ENCODE data around the gene KLHL34.

KLHL34 gene

DNA sequence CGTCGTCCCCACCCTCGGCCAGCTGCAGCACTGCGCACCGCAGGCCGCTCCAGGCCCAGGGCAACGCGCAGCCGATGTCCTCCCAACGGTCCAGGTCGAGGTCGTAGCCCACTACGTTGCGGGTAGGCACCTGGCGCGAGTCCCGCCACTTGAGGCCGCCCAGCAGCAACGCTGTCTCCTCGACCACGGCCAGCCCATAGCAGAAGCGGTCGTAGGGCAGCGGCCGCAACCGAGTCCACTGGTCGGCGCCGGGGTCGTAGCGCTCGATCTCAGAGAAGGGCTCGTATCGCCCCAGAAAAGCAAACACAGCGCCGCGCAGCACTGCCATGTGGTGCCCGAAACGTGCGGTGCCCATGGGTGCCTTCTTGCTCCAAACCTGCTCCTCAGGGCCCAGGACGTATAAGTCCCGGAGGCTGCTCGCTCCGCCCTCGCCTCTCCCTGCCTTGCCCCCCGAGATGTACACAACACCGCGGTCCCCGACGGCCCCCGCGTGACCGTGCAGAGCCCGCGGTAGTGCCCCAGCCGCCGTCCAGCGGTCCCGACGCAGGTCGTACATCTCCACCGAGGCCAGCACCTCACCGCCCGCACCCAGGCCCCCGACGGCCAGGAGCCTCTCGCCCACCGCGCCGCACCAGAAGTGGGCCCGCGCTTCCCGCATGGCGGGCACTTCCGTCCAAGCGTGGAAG, 2.1 kb downstream of the KLHL34 start:
- DNase-seq (ENCODE audit: low read depth): no peak

DNA sequence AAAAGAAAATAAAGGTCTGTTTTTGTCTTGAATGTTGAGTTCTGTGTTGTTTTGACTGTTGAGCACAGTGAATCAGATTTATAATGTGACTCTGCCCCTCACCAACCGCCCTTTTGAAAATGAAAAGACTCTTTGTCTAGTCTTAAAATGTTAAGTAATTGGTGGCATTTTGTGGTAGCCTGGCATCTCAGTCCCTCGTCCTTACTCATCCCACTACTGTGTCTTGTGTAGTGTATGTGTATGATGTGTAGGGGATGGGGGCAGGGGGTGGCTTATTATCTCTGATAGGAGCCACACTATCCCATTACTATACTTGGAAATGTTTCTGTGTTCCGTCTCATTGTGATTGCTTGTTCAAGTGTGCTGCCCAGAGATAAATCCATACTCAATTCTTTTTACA, 12.2 kb downstream of the KLHL34 start:
- no peak for DNase-seq (ENCODE audit: low read depth)

DNA sequence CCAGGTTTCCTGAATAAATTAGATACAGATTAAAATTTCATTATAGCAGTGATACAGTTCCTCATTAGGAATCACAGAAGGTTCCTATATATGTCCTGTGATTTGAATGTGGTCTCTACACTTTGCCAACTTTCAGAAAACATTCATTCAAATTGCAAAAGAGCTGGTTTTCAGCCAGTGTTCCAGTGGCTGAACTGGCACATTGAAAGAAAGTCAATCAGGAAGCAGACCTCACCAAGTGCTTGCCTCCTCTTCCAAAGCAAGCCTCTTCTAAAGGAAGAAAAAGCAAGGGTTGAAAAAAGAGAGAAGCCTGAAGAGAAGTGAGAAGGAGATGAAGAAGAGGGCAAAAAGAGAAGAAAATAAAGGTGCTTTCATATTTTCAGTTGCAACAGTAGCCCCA, 12.7 kb downstream of the KLHL34 start:
- no peak for DNase-seq (ENCODE audit: low read depth)

GRCh38 chrX:21639775-21640174, 18.4 kb downstream of the KLHL34 start:
- DNase-seq (ENCODE audit: low read depth): no peak

GRCh38 chrX:21638311-21638710, 19.8 kb downstream of the KLHL34 start:
- DNase-seq (ENCODE audit: low read depth): no peak

DNA sequence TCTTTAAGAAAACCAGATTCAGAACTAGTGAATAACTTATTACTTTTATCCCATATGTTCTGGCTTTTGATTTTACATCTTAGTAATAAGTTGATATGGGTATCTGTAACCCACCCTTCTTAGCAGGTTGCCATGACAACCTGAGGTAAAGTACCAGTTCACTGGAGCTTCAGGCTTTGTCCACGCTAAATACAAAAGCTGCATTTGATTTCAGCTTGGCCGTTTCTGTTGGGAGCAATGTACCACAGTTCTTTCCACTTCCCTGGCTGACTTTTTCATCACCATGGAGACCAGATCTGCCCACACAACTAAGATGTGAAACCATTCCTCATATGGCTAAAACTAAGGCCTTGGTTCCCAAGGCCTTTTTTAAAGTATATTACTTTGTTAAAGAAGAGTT, 26.1 kb downstream of the KLHL34 start:
- no peak for DNase-seq (ENCODE audit: low read depth)

GRCh38 chrX:21623778-21624501, 34.2 kb downstream of the KLHL34 start:
- no peak for DNase-seq (ENCODE audit: low read depth)

GRCh38 chrX:21620234-21620633, 37.9 kb downstream of the KLHL34 start:
- no peak for DNase-seq (ENCODE audit: low read depth)

- DNase-seq (ENCODE audit: low read depth): no peak
Observed at GRCh38 chrX:21616386-21616785, 41.7 kb downstream of the KLHL34 start.

DNA sequence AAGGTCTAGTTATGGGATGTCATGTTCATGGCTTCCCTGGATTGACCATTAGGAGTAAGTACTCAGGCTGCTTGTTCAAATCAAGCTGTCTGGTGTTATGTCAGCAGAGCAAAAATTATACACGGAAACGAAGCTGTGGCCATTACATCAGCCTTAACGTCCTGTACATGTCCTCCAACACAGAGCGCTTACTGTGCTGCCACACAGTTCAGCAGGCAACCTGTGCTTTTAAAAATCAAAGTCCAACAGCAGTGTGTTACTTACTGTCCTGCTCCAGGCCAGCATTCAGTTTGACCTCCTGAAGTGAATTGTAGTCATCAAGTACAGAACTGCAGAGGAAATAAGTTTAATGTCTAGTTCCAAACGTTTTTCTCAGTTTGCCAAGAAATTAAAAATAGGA, 46.0 kb downstream of the KLHL34 start:
- DNase-seq (ENCODE audit: low read depth): no peak

DNA sequence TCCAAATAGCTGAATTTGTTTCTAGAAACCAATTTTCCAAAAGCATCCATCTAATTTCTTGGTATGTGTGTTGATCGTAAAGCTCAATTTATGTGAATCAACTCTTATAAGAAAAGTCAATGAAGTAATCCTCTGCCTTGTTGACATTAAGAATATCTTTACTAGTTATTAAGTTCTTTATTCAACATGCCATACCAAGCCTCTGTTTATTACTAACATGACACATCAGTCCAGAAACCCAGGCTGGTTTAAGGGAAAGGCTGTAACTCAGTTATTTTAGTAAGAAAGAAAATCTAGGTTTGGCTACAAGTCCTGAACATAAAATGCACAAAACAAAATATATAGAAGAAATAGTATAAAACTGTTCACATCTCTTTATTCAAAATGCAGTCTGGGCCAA, 48.0 kb downstream of the KLHL34 start:
- DNase-seq (ENCODE audit: low read depth): no peak

GRCh38 chrX:21606002-21606401, 52.1 kb downstream of the KLHL34 start:
- no peak for DNase-seq (ENCODE audit: low read depth)
